ENCODE measurements around the gene DBF4B. TPM values are rescaled to one million over a fixed set of nuclear protein-coding genes. Genes with fewer than 3 reads are reported as not detected.
"Not testable (repeated sequence)": the region's sequence is repeated elsewhere in the genome, so short reads cannot be mapped to it uniquely, and the experiment has no call there.

The DBF4B gene
- total RNA-seq, 2 donors from 2014 or later: 2.3 to 4.4 TPM

- Histone ChIP-seq H3K27me3 (no peaks in the 10 kb centered on the region), H3K4me1 (no peaks in the 10 kb centered on the region), H3K4me3 (no peak overlapping the region), H3K27ac (no peak overlapping the region), H3K9me3 (no peaks in the 10 kb centered on the region), H3K36me3 (no peaks in the 10 kb centered on the region)
- TF ChIP-seq, protein P1, sequence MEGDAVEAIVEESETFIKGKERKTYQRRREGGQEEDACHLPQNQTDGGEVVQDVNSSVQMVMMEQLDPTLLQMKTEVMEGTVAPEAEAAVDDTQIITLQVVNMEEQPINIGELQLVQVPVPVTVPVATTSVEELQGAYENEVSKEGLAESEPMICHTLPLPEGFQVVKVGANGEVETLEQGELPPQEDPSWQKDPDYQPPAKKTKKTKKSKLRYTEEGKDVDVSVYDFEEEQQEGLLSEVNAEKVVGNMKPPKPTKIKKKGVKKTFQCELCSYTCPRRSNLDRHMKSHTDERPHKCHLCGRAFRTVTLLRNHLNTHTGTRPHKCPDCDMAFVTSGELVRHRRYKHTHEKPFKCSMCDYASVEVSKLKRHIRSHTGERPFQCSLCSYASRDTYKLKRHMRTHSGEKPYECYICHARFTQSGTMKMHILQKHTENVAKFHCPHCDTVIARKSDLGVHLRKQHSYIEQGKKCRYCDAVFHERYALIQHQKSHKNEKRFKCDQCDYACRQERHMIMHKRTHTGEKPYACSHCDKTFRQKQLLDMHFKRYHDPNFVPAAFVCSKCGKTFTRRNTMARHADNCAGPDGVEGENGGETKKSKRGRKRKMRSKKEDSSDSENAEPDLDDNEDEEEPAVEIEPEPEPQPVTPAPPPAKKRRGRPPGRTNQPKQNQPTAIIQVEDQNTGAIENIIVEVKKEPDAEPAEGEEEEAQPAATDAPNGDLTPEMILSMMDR (IDR thresholded peaks at IDR 0.05): peak in 1 of 2 donors; percentile 54
- DNase-seq (ENCODE audit: low spot score): no peak
These were observed 35.9 kb upstream of the DBF4B start for GRCh38 chr17:44672479-44673093.

GRCh38 chr17:44673893-44674292, 34.6 kb upstream of the DBF4B start:
- H3K9me3 ChIP-seq: no peaks in the 10 kb centered on the region
- H3K4me3 ChIP-seq: no peak overlapping the region
- no peaks in the 10 kb centered on the region for H3K27me3 ChIP-seq
- H3K27ac ChIP-seq: no peak overlapping the region
- no peaks in the 10 kb centered on the region for H3K4me1 ChIP-seq
- TF ChIP-seq, protein P1 (IDR thresholded peaks at IDR 0.05): no peak
- DNase-seq (ENCODE audit: low spot score): no peak
- H3K36me3 ChIP-seq: peaks cover 7% of the 10 kb centered on the region

DNA sequence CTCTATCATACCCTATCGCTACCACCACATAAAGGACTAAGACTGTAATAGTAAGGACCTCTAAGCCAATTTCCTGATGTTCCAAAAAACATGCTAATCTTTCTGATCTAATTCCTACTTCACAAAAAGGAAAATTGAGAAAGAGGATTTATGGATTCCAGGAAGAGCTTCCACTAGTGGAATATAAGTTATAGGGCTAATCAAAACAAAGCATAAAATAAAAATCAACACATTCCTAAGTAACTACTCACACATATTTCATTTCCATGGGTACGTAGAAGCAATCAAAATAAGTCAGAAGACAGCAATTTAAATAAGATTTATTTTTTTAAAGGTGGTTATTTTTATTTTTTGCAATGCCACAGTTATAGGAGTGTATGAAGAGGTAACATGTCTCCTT, 31.3 kb upstream of the DBF4B start:
- H3K27ac ChIP-seq: no peak overlapping the region
- TF ChIP-seq, protein P1 (IDR thresholded peaks at IDR 0.05): no peak
- peaks cover 26% of the 10 kb centered on the region for H3K36me3 ChIP-seq
- no peak overlapping the region for H3K4me3 ChIP-seq
- H3K9me3 ChIP-seq: no peaks in the 10 kb centered on the region
- H3K4me1 ChIP-seq: no peaks in the 10 kb centered on the region
- no peak for DNase-seq (ENCODE audit: low spot score)
- H3K27me3 ChIP-seq: no peaks in the 10 kb centered on the region

- H3K4me3 ChIP-seq; H3K9me3 ChIP-seq; H3K4me1 ChIP-seq; DNase-seq (ENCODE audit: low spot score); H3K27ac ChIP-seq; H3K27me3 ChIP-seq: not testable (repeated sequence)
- peaks cover 40% of the 10 kb centered on the region for H3K36me3 ChIP-seq
These were observed 25.2 kb upstream of the DBF4B start for GRCh38 chr17:44683303-44683702.

- no peak overlapping the region for H3K4me3 ChIP-seq
- H3K27ac ChIP-seq: no peak overlapping the region
- H3K4me1 ChIP-seq: peaks cover 0 to 19% of the 10 kb centered on the region in 2 donors
- TF ChIP-seq, protein P1 (IDR thresholded peaks at IDR 0.05): no peak
- H3K27me3 ChIP-seq: no peaks in the 10 kb centered on the region
- DNase-seq (ENCODE audit: low spot score): no peak
- peaks cover 9% of the 10 kb centered on the region for H3K36me3 ChIP-seq
- H3K9me3 ChIP-seq: no peaks in the 10 kb centered on the region
These were observed 20.7 kb upstream of the DBF4B start for GRCh38 chr17:44687756-44688155.

- Histone ChIP-seq H3K27ac (no peak overlapping the region), H3K4me3 (no peak overlapping the region), H3K9me3 (no peaks in the 10 kb centered on the region), H3K27me3 (no peaks in the 10 kb centered on the region), H3K4me1 (peaks cover 0 to 19% of the 10 kb centered on the region in 2 donors), H3K36me3 (peaks cover 5% of the 10 kb centered on the region)
- TF ChIP-seq, protein P1 (IDR thresholded peaks at IDR 0.05): no peak
- no peak for DNase-seq (ENCODE audit: low spot score)
These were observed 20.3 kb upstream of the DBF4B start for GRCh38 chr17:44688200-44688599.

All from right atrium auricular region (tissue), 2 donors.